HG03196 (cell line): ENCODE results near the gene GLB1L.
A peak's percentile ranks its signal among the peaks of the same experiment; 100 is the strongest.

Source experiments
- ATAC-seq: cut with Tn5 transposase; IDR thresholded peaks from one replicate; pipeline ENCODE4 v1.9.1; 2021; ENCODE audit not compliant: unreplicated experiment

The GLB1L gene

DNA sequence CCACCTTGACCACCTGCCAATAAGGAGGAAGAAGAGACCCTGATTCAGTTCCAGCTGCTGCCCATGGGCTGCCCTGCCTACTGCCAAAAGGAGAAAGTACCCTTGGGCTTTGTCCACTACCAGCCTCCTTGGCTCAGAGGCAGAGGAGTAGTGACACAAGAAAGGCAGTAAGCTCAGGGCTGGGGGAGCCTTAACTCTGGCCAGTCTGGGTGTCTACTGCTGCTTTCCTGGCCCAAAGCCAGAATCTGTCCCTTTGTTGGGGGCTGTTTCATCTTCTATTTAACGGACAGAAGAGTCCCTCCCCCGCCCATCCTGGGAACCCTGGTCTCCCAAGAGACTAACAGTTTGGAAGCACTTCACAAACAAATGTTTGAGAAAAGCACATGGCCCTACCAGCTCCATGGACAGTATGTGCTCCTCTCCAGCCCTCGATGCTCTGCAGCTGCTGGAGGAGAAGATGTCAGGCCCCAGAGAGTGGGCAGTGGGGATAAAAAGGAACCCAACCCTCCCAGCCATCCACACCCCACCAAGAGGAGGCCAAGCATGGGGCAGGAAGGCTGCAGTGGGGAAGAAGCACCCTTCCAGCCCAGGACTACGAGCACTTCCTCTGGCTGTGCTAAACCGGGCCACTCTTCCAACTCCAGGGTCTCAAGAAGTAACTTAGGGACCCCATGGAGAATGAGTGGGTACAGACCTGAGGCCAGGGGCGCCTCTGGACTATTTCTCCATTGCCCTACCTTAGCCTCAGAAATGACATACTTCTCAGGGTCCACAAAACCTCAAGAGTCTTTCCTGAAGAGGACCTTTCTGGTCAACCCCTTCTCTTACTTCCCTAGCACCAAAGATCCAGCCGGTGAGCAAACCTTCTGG, 17.0 kb downstream of the GLB1L start:
- ATAC-seq: no peak

DNA sequence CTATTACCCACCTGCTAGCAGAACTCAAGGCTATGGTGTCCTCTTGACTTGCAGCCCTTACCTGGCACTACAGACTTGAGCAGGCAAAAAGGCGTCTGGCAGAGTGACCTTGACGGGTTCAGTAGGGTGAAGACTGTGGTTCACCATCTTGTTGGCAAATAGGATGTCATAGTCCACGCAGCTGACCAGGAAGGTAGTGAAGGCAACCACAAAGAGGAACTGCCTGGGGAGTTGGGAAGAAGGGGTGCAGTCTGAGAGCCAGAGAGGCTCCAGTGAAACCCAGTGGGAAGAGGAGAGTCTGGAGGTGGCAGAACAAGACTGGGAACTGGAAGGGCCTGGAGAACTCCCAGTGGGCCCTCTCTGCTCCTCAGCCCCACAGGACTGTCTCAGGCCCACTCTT, 19.9 kb downstream of the GLB1L start:
- no peak for ATAC-seq

DNA sequence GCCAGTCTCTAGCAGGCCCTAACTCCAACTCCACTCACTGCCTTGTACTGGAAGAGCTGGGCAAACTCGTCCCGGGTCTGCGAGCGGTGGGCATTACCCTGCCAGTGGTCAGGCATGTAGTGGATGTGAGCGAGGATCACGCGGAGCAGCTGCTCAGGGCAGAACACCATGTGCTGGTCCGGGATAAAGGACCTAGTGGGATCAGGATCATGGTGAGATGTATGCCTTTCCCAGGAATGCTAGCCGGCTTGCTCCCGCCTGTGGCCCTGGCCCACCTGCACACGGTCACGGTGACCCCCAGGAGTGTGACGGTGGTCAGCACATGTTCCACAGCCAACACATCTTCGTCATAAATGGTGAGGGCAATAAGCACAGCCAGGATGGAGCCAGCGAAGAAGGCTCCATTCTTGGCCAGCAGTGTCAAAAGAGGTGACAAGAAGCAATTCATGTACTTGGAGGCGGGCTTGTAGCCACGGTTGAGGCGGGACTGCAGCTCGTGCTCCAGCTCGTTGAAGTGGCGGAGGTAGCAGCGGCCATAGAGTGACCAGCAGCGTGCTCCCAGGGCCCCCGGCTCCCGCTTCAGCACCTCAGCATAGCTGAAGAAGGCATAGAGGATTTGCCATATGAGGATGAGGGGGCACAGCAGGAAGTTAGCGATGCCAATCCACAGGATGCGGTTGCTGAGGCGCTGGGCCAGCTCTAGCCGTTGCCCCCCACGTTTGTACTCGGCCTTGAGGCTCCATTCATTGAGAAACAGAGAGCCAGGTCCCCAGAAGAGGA, 21.2 kb downstream of the GLB1L start:
- no peak for ATAC-seq

DNA sequence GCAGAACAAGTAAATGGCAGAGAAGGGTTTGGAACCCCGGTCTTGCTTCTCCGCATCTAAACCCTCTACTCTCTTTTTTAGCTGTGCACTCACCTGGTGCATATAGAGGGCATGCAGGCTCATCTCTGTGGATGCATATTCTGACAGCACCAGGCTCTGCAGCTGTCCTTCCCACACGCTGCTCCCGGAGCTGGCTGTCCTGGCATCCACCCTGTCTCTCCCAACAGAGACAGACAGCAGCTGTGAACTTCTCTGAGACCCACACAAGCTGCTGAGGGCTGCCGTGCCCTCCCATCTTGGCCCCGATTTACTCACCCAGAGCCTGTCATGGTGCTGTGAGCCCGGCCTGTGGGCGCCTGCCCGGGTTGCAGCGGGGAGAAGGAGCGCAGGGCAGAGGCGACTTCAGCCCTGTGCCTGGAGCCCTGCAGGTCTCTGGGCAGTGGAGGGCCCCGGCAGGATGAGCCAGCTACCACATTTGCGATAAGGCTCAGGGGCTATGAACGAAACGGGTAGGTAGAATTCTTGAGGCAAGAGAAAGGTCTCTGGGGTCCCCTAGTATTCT, 23.2 kb downstream of the GLB1L start:
- ATAC-seq: no peak

DNA sequence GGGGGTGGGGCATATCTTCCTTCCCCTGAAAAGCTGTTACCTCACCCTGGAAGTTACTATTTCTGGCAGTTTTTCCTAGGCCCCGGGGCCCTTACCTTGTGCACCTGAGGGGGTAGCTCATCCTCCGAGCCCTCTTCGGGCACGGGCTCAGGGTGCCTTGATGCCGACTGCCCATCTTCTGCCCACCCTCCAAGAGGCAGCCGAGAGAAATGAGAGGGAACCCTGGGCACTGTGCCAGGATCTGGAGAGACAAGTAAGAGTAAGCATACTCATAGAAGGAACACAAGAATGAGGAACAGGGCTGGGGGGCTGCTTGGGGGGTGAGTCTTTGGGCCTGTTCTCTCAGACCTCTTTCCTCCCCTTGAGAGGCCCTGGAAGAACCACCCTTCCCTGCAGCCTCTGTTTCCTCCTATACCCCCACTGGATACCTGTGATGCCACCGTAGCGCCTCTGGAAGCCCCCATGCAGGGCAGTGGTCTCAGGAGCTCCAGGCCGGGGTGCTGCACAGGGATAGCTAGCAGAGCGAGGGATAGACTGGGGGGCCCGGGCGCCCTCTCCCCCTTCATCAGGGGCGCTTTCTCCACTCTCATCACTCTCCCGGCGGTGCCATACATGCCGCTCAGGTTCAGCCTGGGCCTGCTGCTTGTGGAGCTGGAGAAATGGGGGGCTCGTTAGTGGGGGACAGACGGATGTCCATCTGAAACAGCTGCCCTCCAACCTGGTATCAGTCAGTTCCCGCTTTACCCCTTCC, 24.4 kb downstream of the GLB1L start:
- no peak for ATAC-seq

DNA sequence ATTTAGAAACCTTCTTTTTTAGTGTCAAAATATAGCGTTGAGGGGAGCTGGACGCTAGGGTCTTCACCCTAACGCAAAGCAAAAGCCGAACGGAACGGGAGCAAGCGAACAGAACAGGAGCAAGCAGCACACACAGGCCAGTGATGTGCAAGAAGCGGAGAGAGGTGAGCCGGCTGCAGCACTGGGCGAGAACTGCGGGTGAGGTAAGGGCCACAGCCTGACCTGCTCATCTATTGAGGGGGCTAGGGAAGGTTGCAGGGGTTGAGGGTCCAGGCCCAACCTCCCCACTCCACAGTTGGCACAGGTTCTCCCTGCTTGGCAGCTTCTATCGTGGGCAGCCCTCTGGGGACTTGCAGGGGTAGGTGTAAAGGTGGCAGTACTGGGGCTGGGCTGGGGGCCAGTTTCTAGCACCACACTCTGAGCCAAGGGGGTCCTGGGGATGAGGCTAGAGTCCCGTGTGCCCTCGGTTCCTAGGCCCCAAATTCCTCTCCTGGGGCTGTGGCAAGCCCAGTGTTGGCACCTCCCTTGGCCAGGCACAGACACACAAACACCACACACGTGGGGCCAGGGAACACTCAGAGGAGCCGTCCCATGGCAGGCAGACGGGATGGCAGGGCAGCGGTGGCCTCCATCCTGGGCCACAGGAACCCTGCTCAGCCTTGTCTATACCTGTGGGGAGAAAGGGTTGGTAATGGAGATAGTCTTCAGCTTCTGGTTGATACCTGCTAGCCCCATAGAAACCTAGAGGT, 25.3 kb downstream of the GLB1L start:
- no peak for ATAC-seq

DNA sequence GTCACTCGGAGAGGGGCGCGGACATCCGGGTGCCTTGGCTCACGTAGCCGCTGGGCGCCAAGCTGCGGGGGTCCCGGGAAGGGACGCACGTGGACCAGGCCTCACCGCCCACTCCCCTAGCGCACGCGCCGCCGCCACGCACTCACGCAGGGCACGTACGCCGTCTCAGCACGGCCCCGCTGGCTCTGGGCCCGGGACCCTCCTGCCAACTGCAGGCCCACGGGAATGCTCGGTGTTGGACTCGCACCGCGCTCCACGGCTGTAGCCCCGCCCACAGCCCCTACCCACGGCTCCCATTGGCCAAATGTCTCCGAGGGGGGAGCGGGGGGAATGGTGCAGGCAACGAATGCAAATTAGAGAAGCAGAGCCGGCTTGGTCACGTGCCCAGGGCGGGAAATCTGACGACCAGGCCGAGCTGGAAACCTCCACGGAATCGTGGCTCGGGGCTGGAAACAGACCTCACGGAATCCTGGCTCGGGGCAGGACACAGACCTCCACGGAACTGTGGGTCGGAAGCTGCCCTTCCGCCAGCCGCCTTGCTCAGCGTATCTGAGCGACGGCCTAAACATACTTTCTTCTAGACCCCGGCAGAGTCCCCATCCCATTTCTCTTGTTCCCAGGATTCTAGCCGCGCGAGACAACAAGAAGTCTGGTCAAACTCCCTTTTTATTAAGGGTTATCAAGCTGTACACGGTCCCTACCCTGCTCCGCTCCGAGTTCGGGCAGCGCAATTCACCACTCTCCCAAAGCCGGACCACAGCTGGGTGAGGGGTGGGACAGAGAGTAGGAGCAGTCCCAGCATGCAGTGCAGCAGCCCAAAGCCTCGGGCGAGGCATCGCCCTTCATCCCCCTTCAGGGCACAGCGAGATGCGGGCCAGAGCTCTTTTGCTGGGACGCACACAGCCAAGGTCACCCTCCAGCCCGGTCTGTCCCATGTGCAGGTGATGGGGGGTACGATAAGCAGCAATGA, 26.2 kb downstream of the GLB1L start, which contains the start of gene ABCB6:
TSS of gene ABCB6 (minus strand) at position 227 of the 970 bp plus-strand sequence. CDS start 285 bp downstream, outside the sequence.
- ATAC-seq: peak; percentile 70

DNA sequence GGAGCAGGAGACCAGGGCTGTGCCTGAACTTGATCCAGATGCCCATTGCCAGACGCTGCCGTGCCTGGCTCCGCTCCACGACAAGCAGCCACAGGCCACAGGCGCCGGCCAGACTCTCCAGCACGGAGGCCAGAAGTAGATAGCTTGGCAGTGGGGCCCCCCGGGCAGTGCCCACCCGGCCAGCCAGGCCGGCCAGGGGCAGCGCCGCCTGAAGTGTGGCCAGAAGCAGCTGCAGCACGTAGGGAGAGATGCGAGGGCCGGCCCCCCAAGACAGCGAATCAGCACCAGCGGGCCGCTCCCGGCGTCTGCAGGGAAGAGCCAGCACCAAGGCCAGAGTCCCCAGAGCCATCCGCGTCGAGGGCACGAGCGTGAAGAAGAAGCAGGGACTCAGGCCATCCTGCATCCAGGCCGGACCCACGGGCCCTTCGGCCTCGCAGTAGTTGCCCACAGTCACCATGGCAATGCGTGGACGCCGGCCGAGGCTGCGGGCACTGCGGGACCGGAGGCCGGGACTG, 27.0 kb downstream of the GLB1L start:
- ATAC-seq: no peak

DNA sequence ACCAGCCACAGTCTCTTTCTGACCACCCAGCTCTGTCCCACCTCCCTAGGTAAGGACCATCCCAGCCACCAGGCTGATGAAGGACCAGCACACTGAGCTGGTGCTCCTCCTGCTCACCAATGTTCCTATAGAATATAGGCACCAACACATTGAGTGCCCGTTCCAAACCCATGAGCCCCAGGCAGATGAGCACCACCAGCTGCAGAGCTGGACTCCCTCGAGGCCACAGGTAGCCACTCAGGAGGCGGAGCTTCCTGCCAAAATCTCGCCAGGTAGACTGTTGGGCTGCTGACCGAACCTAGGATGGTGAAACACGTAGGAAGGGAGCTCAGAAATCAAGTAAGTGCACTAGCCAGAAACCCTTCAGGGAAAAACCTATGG, 28.7 kb downstream of the GLB1L start:
- ATAC-seq: no peak

DNA sequence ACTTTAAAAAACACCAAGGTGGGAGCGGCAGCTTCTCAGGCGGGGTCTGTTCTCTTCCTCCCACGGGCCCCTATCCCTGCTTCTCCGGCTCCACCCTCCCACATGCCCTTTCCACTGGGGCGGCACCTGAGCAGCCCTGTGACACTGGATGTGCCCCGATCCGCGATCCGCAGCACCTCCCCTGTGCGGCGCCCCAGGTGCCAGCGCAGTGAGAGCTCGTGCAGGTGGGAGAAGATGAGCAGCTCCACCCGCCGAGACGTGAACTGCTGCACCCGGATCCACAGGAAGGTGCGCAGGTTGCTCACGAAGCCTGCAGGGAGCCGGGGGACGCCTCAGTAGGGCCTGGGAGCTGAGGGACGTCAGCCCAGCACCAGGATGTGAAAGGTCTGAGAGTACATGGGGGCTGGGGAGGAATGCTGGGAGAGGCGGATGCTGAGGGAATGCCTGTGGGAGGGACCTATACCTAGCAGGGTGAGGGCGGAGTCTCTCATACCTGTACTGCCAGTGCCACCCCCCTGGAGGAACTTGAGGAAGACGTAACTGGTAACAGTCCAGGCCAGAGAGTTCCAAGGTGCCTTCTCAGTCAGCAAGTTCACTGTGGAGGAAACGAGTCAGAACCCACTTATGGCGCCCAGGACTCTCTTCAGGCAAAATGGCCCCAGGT, 29.2 kb downstream of the GLB1L start:
- no peak for ATAC-seq

DNA sequence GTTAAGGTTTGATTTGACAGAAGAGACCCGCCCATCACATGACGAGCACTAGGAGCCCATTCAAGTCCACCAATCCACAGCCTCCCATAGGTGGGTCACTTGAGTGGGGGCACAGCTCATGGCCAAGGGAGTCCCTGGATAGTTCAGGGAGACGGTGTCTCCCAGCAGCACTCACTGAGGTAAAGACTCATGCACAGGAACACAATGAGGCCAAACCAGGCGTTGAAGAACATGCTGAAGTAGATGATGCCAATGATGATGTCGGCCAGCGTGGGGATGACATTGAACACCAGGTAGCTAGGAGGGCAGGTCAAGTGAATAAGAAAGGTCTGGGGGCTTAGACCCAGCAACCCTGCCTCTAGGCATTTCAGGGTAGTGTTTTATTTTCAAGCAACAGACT, 30.5 kb downstream of the GLB1L start:
- ATAC-seq: no peak

DNA sequence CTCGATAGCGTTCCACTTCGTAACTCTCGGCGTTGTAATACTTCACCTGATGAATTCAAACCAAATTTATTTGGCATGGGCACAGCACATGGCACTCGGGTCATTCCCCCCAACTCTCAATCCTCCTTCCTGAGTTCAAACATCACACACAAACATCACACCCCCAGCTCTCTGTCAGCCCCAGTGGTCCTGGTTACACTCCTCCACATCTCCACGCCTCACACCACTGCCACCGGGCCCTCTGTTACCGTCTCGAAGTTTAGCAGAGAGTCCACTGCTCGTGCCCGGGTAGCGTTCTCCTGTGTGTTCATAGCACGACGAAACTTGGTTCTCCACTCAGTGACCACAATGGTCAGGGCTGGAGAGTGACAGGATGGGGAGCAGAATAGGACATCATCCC, 31.1 kb downstream of the GLB1L start:
- ATAC-seq: no peak

DNA sequence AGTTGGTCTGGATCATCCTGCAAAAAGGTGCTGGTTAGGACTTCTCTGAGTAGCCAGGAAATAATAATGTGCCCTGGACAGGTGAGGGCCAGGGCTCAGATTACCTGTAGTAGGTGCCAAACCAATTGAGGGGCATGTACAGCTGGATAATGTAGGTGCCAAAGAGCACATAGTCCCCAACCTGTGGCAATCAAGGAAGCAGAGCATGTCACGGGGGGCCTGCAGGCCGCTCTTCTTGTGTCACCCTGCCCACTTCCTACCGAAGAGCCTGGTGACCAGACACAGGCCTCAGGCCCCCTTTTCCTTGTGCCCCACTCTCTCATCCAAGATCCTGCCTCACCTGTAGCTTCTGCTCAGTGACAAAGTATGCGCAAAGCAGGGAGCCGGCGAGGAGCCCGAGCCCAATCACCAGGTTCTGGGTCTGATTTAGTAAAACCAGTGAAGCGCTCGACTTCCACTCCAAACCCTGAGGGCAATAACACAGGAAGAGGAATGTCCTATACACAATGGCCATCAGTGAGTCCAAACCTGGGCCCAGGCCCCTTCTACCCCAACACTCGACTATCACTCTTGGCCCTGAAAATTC, 31.7 kb downstream of the GLB1L start:
- no peak for ATAC-seq

DNA sequence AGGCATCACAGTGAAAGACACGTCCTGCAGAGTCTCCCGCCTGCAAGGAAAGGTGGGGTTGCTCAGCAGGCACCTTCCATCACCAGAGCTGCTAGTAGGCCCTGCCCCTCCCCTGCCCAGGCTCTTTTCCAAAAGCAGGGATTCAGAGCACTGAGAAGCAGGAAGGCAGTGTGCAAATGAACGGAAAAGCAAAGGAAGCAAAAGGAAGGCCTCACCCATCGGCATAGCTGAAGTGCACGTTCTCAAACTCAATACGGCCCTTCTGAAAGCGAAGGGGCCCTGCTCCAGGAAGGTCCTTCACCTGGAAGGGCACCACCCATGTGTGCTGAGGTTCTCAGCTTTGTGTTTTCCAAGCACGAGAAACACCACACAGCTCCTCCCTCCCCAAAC, 32.2 kb downstream of the GLB1L start:
- ATAC-seq: no peak

DNA sequence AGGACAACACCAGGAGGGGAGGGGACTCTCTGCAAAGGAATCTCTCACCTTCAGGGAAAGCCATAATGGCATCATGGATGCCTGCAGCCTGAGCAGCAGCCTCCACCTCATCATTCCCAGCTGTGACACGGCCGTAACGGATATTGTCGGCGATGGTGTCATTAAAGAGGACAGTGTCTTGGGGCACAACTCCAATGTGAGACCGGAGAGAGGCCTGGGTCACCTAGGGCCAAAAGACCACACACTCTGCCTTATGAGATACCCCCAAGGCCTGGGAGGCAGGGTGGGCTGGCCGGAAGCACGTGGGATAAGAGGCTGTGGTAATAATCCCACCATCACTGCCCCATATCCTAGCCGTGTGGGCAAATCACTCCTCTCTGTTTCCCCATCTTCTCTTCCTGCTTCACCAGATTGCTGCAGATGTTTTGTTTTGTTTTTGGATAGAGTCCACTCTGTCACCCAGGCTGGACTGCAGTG, 34.3 kb downstream of the GLB1L start:
- ATAC-seq: no peak

DNA sequence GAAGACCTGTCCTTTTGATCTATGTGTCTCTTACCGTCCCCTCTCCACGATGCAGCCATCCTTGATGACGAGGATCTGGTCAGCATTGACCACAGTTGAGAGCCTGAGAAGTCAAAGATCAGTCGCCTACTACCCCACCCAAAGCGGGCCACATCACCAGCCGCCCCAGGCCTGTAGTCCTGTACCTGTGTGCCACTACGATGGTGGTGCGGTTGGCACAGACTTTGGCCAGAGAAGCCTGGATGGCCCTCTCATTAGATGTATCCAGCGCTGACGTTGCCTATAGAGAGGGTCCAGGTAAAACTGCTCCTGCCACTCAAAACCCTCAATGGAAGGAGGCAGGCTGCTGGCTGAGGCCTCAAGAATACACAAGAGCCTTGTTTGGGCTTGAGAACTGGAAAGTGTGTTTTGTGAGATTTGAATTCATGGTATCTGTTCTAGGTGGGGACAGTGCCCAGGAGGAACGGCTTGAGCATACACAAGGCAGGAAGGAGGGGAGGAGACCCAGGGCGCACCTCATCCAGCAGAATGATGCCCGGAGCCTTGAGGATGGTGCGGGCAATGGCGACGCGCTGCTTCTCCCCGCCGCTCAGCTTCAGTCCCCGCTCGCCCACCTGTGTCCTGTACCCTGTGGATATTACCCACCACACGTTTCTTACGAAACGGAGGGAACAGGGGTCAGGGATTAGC, 34.9 kb downstream of the GLB1L start:
- ATAC-seq: no peak
